ENCODE data around the gene CPN2. TPM values are rescaled to one million over a fixed set of nuclear protein-coding genes. Genes with fewer than 3 reads are reported as not detected.

The CPN2 gene
- total RNA-seq, 2 experiments from 2014 or later = not detected

DNA sequence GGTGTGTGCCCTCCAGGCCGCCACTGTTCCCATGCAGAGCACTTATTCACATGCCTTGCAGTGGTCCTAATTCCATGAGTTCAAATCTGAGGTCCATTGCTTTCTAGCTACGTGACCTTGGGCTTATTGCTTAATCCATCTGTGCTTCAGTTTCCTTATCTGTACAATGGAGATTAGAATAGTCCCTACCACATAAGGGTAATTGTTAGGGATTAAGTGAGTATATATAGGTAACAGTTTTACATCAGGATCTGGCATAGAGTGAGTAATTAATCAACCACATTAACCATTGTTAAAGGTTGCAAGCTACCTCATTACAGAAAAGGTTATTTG, 7.6 kb downstream of the CPN2 start:
- no peak for DNase-seq
- Mint-ChIP-seq H3K36me3 (ENCODE audit: low read depth) (no peaks in the 10 kb centered on the region), H3K4me3 (no peak overlapping the region), H3K4me1 (no peaks in the 10 kb centered on the region), H3K9me3 (no peaks in the 10 kb centered on the region), H3K27me3 (peaks cover 12% of the 10 kb centered on the region), H3K27ac (no peak overlapping the region)
- CTCF ChIA-PET = interaction anchor here (0.6 to 2.5 kb wide), 8 partner anchors 10 to 573 kb away, joined by 3 to 12 read pairs (median 3); no protein-coding TSS in a partner anchor
- POLR2A ChIA-PET = no interaction called here

DNA sequence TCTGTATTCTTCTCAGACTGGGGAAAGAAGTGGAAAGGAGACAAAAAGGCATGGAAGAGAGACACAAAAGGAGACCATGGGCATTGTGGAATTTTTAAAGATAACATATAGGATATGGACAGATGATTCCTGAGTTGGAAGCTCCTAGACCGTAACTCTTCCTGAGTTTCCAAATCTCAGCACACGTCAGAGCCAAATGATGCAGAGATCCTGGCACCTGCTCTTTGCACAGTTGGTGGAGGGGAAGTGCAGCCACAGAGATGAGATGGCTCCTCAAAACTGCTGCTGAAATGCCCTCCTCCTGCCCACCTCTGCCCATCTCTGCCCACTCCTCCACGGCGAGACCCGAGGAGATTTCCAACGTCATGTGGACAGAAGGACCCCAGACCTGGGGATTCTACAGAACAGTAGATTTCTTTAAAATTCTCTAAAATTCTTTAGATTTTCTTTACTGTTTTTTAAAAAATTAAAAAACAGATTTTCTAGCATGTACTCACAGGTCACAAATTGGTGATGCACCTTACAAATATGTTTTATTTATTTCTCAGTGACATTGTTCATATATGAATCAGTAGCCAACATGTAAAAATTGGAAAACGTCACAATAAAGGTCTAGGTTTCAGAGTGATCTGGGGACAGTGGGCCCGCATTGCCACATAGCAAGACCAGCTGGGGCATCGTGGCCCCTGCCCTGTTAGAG, 8.1 kb downstream of the CPN2 start:
- POLR2A ChIA-PET = no interaction called here
- Mint-ChIP-seq H3K4me3 (no peak overlapping the region), H3K9me3 (no peaks in the 10 kb centered on the region), H3K27me3 (peaks cover 12% of the 10 kb centered on the region), H3K4me1 (no peaks in the 10 kb centered on the region), H3K27ac (no peak overlapping the region), H3K36me3 (ENCODE audit: low read depth) (no peaks in the 10 kb centered on the region)
- no peak for DNase-seq
- CTCF ChIA-PET = interaction anchor here (0.9 to 2.5 kb wide), 5 partner anchors 10 to 557 kb away, joined by 3 to 12 read pairs (median 4); no protein-coding TSS in a partner anchor

DNA sequence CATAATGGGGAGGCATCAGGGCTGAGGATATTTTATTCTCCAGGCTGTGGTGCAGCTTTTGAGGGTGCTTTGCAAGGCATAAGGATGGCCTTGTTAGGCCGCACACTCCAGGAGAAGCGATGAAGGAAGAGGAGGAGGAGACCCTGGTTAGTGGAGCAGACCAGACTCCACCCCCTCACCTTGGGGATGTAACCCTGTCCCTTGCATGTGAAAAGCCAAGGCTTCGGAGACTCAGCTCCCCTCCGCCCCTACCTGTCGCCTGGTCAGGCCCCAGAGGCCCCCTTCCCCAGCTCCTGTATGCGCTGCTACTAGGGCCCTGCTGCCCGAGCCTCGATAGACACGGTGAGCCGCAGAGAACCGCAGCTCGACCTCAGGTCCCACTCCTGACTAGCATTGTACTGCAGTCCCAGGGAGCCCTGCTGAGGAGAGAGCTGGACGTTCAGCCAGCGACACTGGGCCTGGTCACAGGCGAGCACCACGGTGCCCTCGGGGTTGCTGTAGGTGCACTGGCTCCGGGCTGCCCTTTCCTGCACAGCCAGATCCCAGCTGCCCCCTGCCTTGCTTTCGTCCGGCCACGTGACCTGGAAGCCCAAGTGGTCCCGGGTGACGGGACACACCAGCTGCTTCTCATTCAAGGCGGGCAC, 10.2 kb downstream of the CPN2 start:
- Mint-ChIP-seq H3K27ac (no peak overlapping the region), H3K9me3 (no peaks in the 10 kb centered on the region), H3K36me3 (ENCODE audit: low read depth) (no peaks in the 10 kb centered on the region), H3K4me3 (no peak overlapping the region), H3K27me3 (peaks cover 12% of the 10 kb centered on the region), H3K4me1 (no peaks in the 10 kb centered on the region)
- ChIA-PET CTCF (interaction anchor here (1.6 kb wide), 1 partner anchor 25 kb away, joined by 5 read pairs; no protein-coding TSS in a partner anchor), POLR2A (no interaction called here)
- DNase-seq = no peak

DNA sequence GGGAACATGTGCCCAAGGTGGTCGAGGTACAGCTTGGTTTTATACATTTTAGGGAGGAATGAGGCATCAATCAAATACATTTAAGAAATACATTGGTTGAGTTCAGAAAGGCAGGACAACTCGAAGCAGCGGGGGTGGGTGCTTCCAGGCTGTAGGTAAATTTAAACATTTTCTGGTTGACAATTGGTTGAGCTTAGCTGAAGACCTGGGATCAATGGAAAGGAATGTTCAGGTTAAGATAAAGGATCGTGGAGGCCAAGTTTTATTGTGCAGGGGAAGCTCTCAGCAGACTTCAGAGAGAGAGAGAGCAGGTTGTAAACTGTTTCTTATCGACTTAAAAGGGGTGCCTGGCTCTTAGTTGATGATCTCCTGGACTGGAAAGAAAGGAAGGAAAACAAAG, 11.3 kb downstream of the CPN2 start:
- H3K27ac Mint-ChIP-seq = no peak overlapping the region
- H3K9me3 Mint-ChIP-seq = no peaks in the 10 kb centered on the region
- no peaks in the 10 kb centered on the region for H3K36me3 Mint-ChIP-seq (ENCODE audit: low read depth)
- ChIA-PET POLR2A (no interaction called here), CTCF (interaction anchor here (0.7 to 1.6 kb wide), 4 partner anchors 28 to 694 kb away, joined by 3 to 4 read pairs (median 3); no protein-coding TSS in a partner anchor)
- no peak overlapping the region for H3K4me3 Mint-ChIP-seq
- H3K4me1 Mint-ChIP-seq = no peaks in the 10 kb centered on the region
- H3K27me3 Mint-ChIP-seq = peaks cover 12% of the 10 kb centered on the region
- DNase-seq = no peak

DNA sequence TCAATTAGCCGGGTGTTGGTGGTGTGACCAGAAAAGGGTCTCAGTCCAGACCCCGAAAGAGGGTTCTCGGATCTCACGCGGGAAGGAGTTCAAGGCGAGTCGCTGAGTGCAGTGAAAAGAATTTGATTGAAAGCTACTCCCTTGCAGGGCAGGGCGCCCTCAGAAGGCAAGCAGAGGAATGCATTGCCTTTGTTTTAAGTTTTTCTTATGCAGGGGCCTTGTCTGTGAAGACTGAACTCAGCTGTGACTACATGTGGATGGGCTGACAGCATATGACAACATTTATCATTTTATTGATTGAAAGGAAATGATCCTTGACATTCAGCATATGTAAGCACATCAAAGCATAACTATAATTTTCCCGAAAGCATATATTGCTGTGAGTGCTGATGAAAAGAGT, 11.8 kb downstream of the CPN2 start:
- no peak overlapping the region for H3K4me3 Mint-ChIP-seq
- H3K27ac Mint-ChIP-seq = no peak overlapping the region
- H3K4me1 Mint-ChIP-seq = no peaks in the 10 kb centered on the region
- peaks cover 12% of the 10 kb centered on the region for H3K27me3 Mint-ChIP-seq
- H3K9me3 Mint-ChIP-seq = no peaks in the 10 kb centered on the region
- ChIA-PET CTCF (interaction anchor here (0.9 to 1.6 kb wide), 3 partner anchors 28 to 694 kb away, joined by 3 to 4 read pairs (median 3); no protein-coding TSS in a partner anchor), POLR2A (no interaction called here)
- no peak for DNase-seq
- no peaks in the 10 kb centered on the region for H3K36me3 Mint-ChIP-seq (ENCODE audit: low read depth)

DNA sequence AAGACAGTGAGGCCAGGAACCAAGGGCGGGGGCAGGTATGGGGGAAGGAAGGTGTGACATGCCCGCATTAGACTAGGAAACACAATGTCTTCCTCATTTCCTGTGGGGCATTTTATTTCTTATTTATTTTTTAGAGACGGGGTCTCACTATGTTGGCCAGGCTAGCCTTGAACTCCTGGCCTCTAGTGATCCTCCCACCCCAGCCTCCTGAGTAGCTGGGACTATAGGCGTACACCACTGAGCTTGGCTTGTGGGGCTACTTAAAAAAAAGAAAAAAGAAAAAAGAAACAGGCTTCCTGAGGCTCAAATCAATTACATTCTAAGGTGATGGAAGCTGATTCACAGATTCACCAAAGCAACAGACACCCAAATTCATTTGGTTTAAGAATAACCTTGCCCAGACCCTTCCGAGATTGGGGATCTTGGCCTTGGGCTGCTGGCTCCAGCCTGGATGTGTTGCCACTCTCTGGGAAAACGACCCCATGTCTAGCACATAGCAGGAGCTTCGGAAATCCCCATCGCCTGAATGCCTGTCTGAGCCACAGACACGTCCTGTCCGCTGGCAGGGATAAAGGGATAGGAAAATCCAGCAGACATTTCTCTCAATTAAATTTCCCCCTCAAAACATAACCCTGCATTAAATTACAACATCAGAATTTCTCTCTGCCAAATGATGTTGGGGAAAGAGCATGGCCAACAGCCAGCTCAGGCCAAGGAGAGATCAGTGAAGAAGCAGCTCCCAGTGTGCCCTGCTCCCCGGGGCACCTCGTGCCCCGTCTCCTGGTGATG, 13.0 kb downstream of the CPN2 start:
- no peaks in the 10 kb centered on the region for H3K9me3 Mint-ChIP-seq
- ChIA-PET CTCF (interaction anchor here (0.5 to 1.6 kb wide), 4 partner anchors 11 to 639 kb away, joined by 3 to 4 read pairs (median 4); no protein-coding TSS in a partner anchor), POLR2A (no interaction called here)
- H3K27ac Mint-ChIP-seq = no peak overlapping the region
- peaks cover 17% of the 10 kb centered on the region for H3K27me3 Mint-ChIP-seq
- peaks cover 7% of the 10 kb centered on the region for H3K4me1 Mint-ChIP-seq
- no peaks in the 10 kb centered on the region for H3K36me3 Mint-ChIP-seq (ENCODE audit: low read depth)
- no peak for DNase-seq
- H3K4me3 Mint-ChIP-seq = no peak overlapping the region

DNA sequence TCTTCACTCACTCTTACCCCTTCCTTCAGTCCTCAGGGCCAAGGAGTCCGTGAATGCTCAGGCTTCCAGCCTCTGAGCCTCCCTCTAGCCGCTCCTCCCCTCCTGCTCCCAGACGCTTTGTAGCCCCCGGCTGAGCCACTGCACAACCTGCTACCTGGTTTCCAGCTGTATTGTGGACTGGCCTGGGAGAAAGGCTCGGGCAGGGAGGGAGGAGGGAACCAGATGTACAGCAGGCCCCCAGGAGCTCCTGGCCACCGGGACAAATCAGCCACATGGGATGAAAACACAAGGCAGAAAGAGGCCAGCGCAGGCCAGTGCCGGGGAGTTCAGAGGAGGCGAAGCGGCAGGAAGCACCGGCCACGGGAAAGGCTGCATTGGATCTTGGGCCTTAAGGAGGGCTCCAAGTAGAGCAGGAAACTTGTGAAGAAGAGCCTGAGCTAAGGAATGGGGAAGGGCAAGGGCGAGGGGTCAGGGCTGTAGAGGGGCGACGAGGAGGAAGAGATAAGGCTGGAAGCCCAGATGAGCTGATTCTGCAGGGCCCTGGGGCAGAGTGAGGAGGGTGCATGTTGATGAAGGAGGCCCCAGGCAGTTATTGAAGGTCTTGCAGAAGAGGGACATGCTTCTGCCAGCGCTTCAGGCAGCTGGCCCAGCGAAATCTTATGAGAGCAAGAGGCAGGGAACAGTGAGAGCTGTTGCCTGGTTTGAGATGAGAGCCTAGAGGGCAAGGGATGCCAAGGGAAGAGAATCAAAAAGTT, 14.3 kb downstream of the CPN2 start:
- DNase-seq = no peak

DNA sequence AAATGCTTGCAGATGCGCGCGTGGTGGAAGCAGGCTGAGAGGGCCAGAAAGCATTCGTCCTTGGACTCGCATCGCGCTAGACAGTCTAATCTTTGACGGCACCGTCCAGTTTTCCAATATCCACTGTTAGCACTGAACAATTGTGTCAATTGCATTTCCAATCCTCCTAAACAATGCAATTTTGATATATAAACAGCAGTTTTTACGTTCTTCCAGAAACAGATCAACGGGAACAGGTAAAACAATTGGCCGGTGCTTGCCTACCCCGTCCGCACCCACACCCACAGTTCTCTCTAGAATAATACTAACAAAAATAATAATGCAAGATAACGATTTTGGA, 17.2 kb downstream of the CPN2 start:
- CTCF ChIA-PET = interaction anchor here (0.6 to 2.0 kb wide), 10 partner anchors 8 to 338 kb away, joined by 3 to 11 read pairs (median 4); partner anchors contain the start of genes GP5 and LSG1
- H3K27ac Mint-ChIP-seq = no peak overlapping the region
- peak overlapping the region; percentile 71 for H3K4me3 Mint-ChIP-seq
- peaks cover 11% of the 10 kb centered on the region for H3K4me1 Mint-ChIP-seq
- POLR2A ChIA-PET = no interaction called here
- H3K36me3 Mint-ChIP-seq (ENCODE audit: low read depth) = no peaks in the 10 kb centered on the region
- H3K9me3 Mint-ChIP-seq = no peaks in the 10 kb centered on the region
- DNase-seq = no peak
- H3K27me3 Mint-ChIP-seq = peaks cover 22% of the 10 kb centered on the region

More for the DNA sequence above, 14.3 kb downstream of the CPN2 start:
- Mint-ChIP-seq H3K4me3 (no peak overlapping the region), H3K27me3 (peaks cover 20% of the 10 kb centered on the region), H3K27ac (peak overlapping the region; percentile 54), H3K4me1 (peaks cover 11% of the 10 kb centered on the region), H3K9me3 (no peaks in the 10 kb centered on the region), H3K36me3 (ENCODE audit: low read depth) (no peaks in the 10 kb centered on the region)
- ChIA-PET CTCF (interaction anchor here (0.6 to 1.6 kb wide), 4 partner anchors 21 to 1094 kb away, joined by 3 to 4 read pairs (median 4); no protein-coding TSS in a partner anchor), POLR2A (no interaction called here)

DNA sequence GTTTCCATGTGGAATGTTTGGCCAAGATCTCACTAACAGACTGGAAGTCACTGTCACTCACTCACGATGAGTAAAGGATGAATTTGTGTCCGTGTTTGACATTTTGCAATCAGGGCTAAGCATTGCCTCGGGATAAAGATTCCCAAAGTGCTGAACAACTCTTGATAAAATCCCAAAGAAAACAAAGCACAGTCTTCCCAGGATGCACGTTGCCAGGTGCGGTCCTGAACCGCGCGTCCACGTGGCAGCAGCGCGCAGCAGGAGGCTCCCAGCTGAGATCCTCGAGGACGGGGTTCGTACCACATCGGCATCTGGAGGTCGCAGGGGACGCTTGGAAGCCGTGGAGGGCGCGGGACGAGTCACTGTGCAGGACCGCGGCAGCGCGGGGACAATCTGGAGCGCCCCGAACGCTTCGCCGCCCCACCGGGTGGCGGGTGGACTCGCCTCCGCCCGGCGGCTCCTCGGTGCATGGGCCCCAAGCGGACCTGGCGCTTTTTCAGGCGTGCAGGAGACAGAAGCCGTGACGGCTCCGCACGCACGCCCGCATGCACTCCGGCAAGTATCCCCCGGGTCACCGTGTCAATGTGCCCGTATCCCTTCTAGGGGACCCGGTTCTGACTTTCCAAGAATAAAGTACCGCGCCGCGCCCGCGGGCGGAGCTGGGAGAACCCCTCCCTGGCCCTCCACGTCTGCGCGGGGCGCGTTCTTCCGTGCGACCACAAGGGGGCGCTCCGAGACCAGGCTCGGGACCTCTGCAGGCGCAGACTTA, 17.7 kb downstream of the CPN2 start:
- H3K27ac Mint-ChIP-seq = no peak overlapping the region
- peaks cover 11% of the 10 kb centered on the region for H3K4me1 Mint-ChIP-seq
- CTCF ChIA-PET = interaction anchor here (0.6 to 2.0 kb wide), 10 partner anchors 9 to 338 kb away, joined by 3 to 11 read pairs (median 4); partner anchors contain the start of genes GP5 and LSG1
- peak; percentile 87 for DNase-seq
- peaks cover 22% of the 10 kb centered on the region for H3K27me3 Mint-ChIP-seq
- peak overlapping the region; percentile 71 for H3K4me3 Mint-ChIP-seq
- POLR2A ChIA-PET = no interaction called here
- H3K36me3 Mint-ChIP-seq (ENCODE audit: low read depth) = no peaks in the 10 kb centered on the region
- H3K9me3 Mint-ChIP-seq = no peaks in the 10 kb centered on the region

DNA sequence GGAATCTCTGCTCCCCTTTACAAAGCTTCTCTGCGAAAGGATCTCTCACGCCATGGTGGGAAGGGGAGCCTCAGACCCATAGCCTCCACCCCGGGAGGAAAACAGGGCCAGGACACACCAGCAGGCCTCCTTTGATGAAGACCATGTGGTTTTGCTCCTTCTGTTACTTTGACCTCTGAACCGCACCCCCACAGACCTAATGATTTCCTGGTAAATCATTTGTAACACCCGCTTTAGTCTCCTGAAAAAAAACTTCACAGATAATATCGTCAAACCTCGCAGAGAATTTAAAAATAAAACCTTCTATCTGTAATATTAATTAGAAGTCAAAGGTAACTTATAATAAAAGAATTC, 18.3 kb downstream of the CPN2 start:
- POLR2A ChIA-PET = no interaction called here
- Mint-ChIP-seq H3K4me3 (peak overlapping the region; percentile 71), H3K27ac (no peak overlapping the region), H3K9me3 (no peaks in the 10 kb centered on the region), H3K36me3 (ENCODE audit: low read depth) (no peaks in the 10 kb centered on the region), H3K4me1 (peaks cover 11% of the 10 kb centered on the region), H3K27me3 (peaks cover 22% of the 10 kb centered on the region)
- no peak for DNase-seq
- CTCF ChIA-PET = interaction anchor here (1.0 to 1.6 kb wide), 4 partner anchors 10 to 66 kb away, joined by 3 to 5 read pairs (median 4); partner anchors contain the start of gene GP5

DNA sequence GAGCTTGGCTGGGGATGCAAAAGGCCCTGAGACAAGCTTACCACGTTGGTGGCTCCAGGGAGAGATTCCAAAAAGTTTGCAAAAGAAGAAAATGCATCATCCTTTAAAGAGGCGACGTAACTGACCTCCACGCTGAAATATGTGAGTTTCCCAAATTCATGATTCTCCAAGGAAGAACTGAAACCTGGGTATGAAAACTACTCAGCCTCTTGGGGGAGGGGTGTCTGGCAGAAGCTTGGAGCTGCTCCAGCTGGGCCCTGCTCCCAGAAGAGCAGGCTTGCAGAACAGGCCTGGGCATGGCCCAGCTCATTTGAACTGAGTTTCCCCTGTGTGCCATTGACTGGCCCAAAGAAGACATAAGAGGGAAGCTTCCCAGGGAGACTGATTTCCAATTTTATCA, 20.5 kb downstream of the CPN2 start:
- ChIA-PET POLR2A (no interaction called here), CTCF (interaction anchor here (1.0 to 1.1 kb wide), 2 partner anchors 14 to 25 kb away, joined by 3 read pairs; no protein-coding TSS in a partner anchor)
- H3K27ac Mint-ChIP-seq = no peak overlapping the region
- H3K36me3 Mint-ChIP-seq (ENCODE audit: low read depth) = no peaks in the 10 kb centered on the region
- DNase-seq = no peak
- peaks cover 22% of the 10 kb centered on the region for H3K27me3 Mint-ChIP-seq
- H3K4me3 Mint-ChIP-seq = no peak overlapping the region
- no peaks in the 10 kb centered on the region for H3K9me3 Mint-ChIP-seq
- H3K4me1 Mint-ChIP-seq = peaks cover 11% of the 10 kb centered on the region

DNA sequence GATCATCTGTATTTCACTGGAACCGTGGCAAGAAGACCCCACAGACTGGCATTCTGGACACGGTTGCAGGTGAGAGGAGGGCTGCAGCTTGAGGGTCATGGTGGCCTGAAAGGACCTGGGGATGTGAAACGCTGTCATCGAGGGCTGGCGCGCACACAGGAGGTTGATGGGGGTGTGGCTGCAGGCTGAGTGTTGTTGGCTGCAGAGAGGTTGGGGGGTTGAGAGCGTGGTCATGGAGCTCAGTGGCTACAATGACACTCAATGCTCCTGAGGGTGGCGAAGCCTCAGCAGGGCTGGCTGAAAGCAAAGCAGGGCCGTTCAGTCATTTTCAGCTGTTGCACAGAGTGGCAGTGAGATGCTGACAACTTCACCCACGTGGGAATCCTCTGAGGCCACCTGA, 21.0 kb downstream of the CPN2 start:
- no peaks in the 10 kb centered on the region for H3K36me3 Mint-ChIP-seq (ENCODE audit: low read depth)
- POLR2A ChIA-PET = no interaction called here
- no peak overlapping the region for H3K4me3 Mint-ChIP-seq
- CTCF ChIA-PET = interaction anchor here (1.0 kb wide), 1 partner anchor 14 kb away, joined by 3 read pairs; no protein-coding TSS in a partner anchor
- DNase-seq = no peak
- peaks cover 11% of the 10 kb centered on the region for H3K4me1 Mint-ChIP-seq
- peaks cover 22% of the 10 kb centered on the region for H3K27me3 Mint-ChIP-seq
- H3K9me3 Mint-ChIP-seq = no peaks in the 10 kb centered on the region
- H3K27ac Mint-ChIP-seq = no peak overlapping the region

Measured in activated CD4-positive, alpha-beta T cell treated with anti-CD3 and anti-CD28 coated beads, Interleukin-2, amount 10 ng/mL, durations not matched to agents 7 days and 5 days (primary cell).